ENCODE data around the gene CETP.
"Not testable (repeated sequence)": the region's sequence is repeated elsewhere in the genome, so short reads cannot be mapped to it uniquely, and the experiment has no call there.

CETP gene

GRCh38 chr16:56980201-56980535, 18.4 kb downstream of the CETP start:
- in situ Hi-C loops (cut with HindIII; ENCODE audit: low sequenced_read_pairs): no loop called here

GRCh38 chr16:56980792-56981724, 19.3 kb downstream of the CETP start:
- in situ Hi-C loops (cut with HindIII; ENCODE audit: low sequenced_read_pairs): no loop called here

DNA sequence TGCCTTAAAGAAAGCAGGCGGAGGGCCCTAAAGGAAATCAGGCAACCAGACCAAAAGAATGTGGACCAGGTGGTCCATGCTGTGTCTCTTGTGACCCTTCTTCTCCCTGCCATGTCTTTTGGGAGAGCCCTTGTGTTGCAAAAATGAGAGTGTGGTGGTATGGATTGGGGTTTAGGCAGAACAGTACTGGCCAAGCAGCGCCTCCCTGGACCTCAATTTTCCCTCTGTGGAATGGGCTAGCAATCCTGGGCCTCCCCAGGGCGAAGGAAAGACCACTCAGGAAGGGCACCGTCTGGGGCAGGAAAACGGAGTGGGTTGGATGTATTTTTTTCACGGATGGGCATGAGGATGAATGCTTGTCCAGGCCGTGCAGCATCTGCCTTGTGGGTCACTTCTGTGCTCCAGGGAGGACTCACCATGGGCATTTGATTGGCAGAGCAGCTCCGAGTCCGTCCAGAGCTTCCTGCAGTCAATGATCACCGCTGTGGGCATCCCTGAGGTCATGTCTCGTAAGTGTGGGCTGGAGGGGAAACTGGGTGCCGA, 20.1 kb downstream of the CETP start:
- in situ Hi-C loops (cut with HindIII; ENCODE audit: low sequenced_read_pairs): no loop called here

GRCh38 chr16:56982695-56983094, 20.9 kb downstream of the CETP start:
- in situ Hi-C loops (cut with HindIII; ENCODE audit: low sequenced_read_pairs): no loop called here

- in situ Hi-C loops (cut with HindIII; ENCODE audit: low sequenced_read_pairs): no loop called here
Observed at GRCh38 chr16:56983211-56983751, 21.5 kb downstream of the CETP start.

- in situ Hi-C loops (cut with HindIII; ENCODE audit: low sequenced_read_pairs): no loop called here
Observed at GRCh38 chr16:56984639-56985038, 22.9 kb downstream of the CETP start.

GRCh38 chr16:56985288-56985961, 23.7 kb downstream of the CETP start:
- in situ Hi-C loops (cut with HindIII; ENCODE audit: low sequenced_read_pairs): no loop called here

DNA sequence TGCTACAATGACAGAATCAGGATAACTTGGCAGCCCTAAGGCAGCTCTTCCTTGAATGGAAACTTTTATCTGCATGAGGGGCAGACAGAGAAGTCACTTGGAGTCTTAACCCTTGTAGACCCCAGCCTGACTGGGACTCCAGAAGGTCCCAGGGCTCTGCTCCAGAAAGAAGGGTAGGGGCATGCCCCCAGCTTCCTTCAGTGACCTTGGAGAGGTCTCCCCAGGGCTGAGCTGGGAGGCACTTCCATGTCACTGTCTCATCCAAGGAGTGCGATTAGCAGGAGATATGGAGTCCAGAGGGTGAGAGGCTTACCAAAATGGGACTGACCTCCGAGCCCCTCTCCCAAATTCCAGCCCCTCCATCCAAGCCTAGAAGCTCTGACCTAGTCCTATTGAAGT, 24.2 kb downstream of the CETP start:
- in situ Hi-C loops (cut with HindIII; ENCODE audit: low sequenced_read_pairs): no loop called here

- in situ Hi-C loops (cut with HindIII; ENCODE audit: low sequenced_read_pairs): no loop called here
Observed at GRCh38 chr16:56986361-56986760, 24.6 kb downstream of the CETP start.

GRCh38 chr16:56986908-56987307, 25.2 kb downstream of the CETP start:
- in situ Hi-C loops (cut with HindIII; ENCODE audit: low sequenced_read_pairs): not testable (repeated sequence)

GRCh38 chr16:56987692-56988091, 25.9 kb downstream of the CETP start:
- in situ Hi-C loops (cut with HindIII; ENCODE audit: low sequenced_read_pairs): no loop called here

DNA sequence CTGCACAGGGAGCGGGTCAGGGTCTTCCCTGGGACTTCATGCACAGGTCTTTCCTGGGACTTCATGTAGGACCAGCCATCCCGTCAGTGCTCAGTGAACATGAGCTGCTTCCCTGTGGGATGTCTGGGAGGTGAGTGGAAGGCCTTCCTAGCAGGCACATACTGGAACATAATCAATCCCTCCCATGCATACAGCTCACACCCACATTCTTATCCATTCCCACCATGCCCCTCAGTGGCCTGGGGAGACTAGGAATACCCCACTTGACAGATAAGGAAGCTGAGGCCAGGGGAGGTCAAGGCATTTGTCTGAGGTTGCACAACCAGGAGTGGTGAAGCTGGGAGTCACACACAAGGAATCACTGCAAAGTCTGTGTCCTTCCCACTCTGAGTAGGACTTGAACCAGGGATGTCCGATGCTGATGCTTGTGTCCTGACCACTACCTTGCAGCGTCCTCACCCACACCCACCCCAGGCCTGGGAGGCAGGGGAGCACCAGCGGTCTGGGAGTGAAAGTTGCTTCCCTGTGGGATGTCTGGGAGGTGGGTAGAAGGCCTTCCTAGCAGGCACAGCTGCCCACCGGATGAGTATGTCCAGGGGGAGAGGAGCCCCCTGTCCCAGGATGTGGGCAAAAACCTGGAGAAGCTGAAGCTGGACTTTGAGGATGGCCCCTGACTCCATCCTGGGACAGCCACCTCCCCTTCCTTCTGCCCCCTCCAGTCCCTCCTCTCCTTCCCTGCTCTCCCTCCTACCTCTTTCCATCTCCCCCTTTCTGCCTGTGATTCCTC, 26.6 kb downstream of the CETP start:
- in situ Hi-C loops (cut with HindIII; ENCODE audit: low sequenced_read_pairs): no loop called here

- in situ Hi-C loops (cut with HindIII; ENCODE audit: low sequenced_read_pairs): no loop called here
Observed at GRCh38 chr16:56988948-56989945, 27.5 kb downstream of the CETP start, which contains the start of gene NLRC5. Gene NLRC5, plus strand, starts transcription at chr16:56989557. Its CDS starts 31,156 bp downstream, at chr16:57020713.

DNA sequence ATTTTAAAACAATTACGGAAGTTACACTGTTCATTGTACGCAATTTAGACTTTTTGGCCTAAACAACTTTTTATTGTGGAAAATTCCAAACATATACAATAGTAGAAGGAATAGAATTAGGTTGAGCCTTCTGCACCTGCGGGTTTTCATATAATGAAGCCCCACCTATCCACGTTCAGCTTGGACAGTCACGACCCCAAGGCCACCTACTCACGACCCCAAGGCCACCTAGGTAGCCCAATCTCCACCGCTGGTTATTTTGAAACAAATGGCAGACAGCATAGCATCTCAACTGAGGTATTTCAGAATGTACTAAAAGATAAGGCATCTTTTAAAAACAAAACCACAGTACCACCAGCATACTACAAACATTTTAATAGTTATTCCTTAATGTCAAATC, 28.2 kb downstream of the CETP start:
- in situ Hi-C loops (cut with HindIII; ENCODE audit: low sequenced_read_pairs): no loop called here

GRCh38 chr16:56990407-56991286, 28.9 kb downstream of the CETP start:
- in situ Hi-C loops (cut with HindIII; ENCODE audit: low sequenced_read_pairs): no loop called here

DNA sequence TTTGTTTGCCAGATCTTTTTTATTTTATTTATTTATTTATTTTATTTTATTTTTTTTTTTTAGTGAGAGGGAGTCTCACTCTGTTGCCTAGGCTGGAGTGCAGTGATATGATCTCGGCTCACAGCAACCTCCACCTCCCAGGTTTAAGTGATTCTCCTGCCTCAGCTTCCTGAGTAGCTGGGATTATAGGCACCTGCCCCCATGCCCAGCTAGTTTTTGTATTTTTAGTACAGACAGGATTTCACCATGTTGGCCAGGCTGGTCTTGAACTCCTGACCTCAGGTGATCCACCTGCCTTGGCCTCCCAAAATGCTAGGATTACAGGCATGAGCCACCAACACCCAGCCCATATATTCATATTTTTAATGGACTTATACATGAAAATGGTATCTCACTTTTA, 30.7 kb downstream of the CETP start:
- in situ Hi-C loops (cut with HindIII; ENCODE audit: low sequenced_read_pairs): not testable (repeated sequence)

GRCh38 chr16:56993204-56993603, 31.5 kb downstream of the CETP start:
- in situ Hi-C loops (cut with HindIII; ENCODE audit: low sequenced_read_pairs): no loop called here

- in situ Hi-C loops (cut with HindIII; ENCODE audit: low sequenced_read_pairs): no loop called here
Observed at GRCh38 chr16:56994311-56994710, 32.6 kb downstream of the CETP start.
